HCT116 (cell line): Measurements from ENCODE around the gene DOCK7. TPM values are rescaled to one million over a fixed set of nuclear protein-coding genes. Genes with fewer than 3 reads are reported as not detected.

Experiments used
- ATAC-seq: fragments of 200-7000 bp; cut with Tn5 transposase; 2 replicates; pipeline ENCODE4 v1.9.1; 2020; ENCODE audit warnings: mild to moderate bottlenecking, moderate library complexity
- BruUV-seq: library from RNA; stranded (reverse); fragments of 400-500 nt; replicated peaks from 2 replicates; lab custom pipeline; 2021; lab: Mats Ljungman, UMichigan
- CTCF ChIA-PET: fragments of 300-600 bp; sonication (Branson Sonifier 250); formaldehyde crosslinking; loops from one replicate; lab custom pipeline; 2021; ENCODE audit warnings: antibody characterized with exemption; lab: Charles Lee
- POLR2A ChIA-PET: fragments of 300-600, 350-600 bp; sonication (Branson Sonifier 250); formaldehyde crosslinking; loops from one replicate; lab custom pipeline; 2021; ENCODE audit warnings: antibody characterized with exemption; lab: Charles Lee
- RAD21 ChIA-PET, 2 experiments: fragments of 300-600 bp; sonication (Branson Sonifier 250); formaldehyde crosslinking; loops; one replicate each; lab custom pipeline; 2023; ENCODE audit warnings: low total read pairs in 2 of 2; ENCODE audit not compliant: uncharacterized antibody in 2 of 2, unreplicated experiment in 2 of 2, low non-redundant PET in 1 of 2; lab: Charles Lee
- DNase-seq: peaks from one replicate; pipeline ENCODE4 v3.0.0-alpha.2; 2010; ENCODE audit warnings: low read depth, low spot score
- H2AFZ ChIP-seq: fragments of 200-600 bp; shearing (Covaris generic), sonication (generic); 2 replicates; pipeline ENCODE4 v1.6.1; 2017; ENCODE audit warnings: low read depth, mixed run types, mixed read lengths, antibody characterized with exemption, low read length; ENCODE audit not compliant: poor library complexity, severe bottlenecking
- H3K27ac ChIP-seq: 2 replicates; pipeline ENCODE4 v1.5.1; 2012; ENCODE audit warnings: low read depth, low read length
- H3K27me3 ChIP-seq: fragments of 200-600 bp; sonication (generic); 2 replicates; pipeline ENCODE4 v1.6.1; 2016; ENCODE audit warnings: mixed run types, low read length, mixed read lengths; ENCODE audit not compliant: insufficient read depth
- H3K36me3 ChIP-seq, 2 experiments: fragments of 200-500 bp in 1 of 2; fragments of 200-600 bp in 1 of 2; sonication (Bioruptor generic) in 1 of 2; sonication (generic) in 1 of 2; 2 replicates each; pipeline versions ENCODE4 v1.5.1 to v1.6.1; 2014 to 2016; ENCODE audit warnings: low read length in 2 of 2, inconsistent platforms in 1 of 2, mixed read lengths in 1 of 2, mixed run types in 1 of 2; ENCODE audit not compliant: insufficient read depth in 2 of 2, control insufficient read depth in 1 of 2
- H3K4me1 ChIP-seq, 2 experiments: fragments of 200-600 bp in 1 of 2; sonication (generic) in 1 of 2; 2 replicates each; pipeline versions ENCODE4 v1.5.1 to v1.6.1; 2012 to 2017; ENCODE audit warnings: low read length in 2 of 2, inconsistent platforms in 1 of 2, mild to moderate bottlenecking in 1 of 2, mixed read lengths in 1 of 2, mixed run types in 1 of 2, moderate library complexity in 1 of 2; ENCODE audit not compliant: insufficient read depth in 2 of 2, control insufficient read depth in 1 of 2
- H3K4me2 ChIP-seq: fragments of 200-600 bp; sonication (generic); 2 replicates; pipeline ENCODE4 v1.6.1; 2017; ENCODE audit warnings: mixed run types, low read length, mixed read lengths
- H3K4me3 ChIP-seq, 2 experiments: fragments of 200-600 bp in 1 of 2; sonication (generic) in 1 of 2; replicated peaks in 1 of 2; 2 replicates each; pipeline ENCODE4 v1.5.1; 2011 to 2016; ENCODE audit warnings: low read length in 2 of 2, control low read depth in 1 of 2, low read depth in 1 of 2, mild to moderate bottlenecking in 1 of 2, mixed read lengths in 1 of 2, mixed run types in 1 of 2
- H3K79me2 ChIP-seq: fragments of 200-600 bp; sonication (generic); 2 replicates; pipeline ENCODE4 v1.6.1; 2017; ENCODE audit warnings: mild to moderate bottlenecking, mixed run types, low read length, moderate library complexity, mixed read lengths; ENCODE audit not compliant: insufficient read depth
- H3K9ac ChIP-seq: fragments of 200-600 bp; sonication (generic); 2 replicates; pipeline ENCODE4 v1.6.1; 2016; ENCODE audit warnings: low read length, mixed read lengths
- H3K9me2 ChIP-seq: fragments of 200-600 bp; sonication (generic), shearing (Covaris generic); 2 replicates; pipeline ENCODE4 v1.6.1; 2017; ENCODE audit warnings: mixed run types, mild to moderate bottlenecking, moderate library complexity; ENCODE audit not compliant: insufficient read depth
- H3K9me3 ChIP-seq, 2 experiments: fragments of 200-500 bp in 1 of 2; fragments of 200-600 bp in 1 of 2; sonication (Bioruptor generic) in 1 of 2; sonication (generic) in 1 of 2; 2 replicates each; pipeline ENCODE4 v1.6.1; 2014 to 2017; ENCODE audit warnings: low read length in 2 of 2, mixed read lengths in 2 of 2, inconsistent platforms in 1 of 2, low read depth in 1 of 2, mild to moderate bottlenecking in 1 of 2, mixed run types in 1 of 2, moderate library complexity in 1 of 2; ENCODE audit not compliant: control insufficient read depth in 1 of 2, insufficient read depth in 1 of 2
- H4K20me1 ChIP-seq: fragments of 200-600 bp; sonication (generic), shearing (Covaris generic); 2 replicates; pipeline ENCODE4 v1.6.1; 2017; ENCODE audit warnings: mixed run types, mild to moderate bottlenecking, moderate library complexity; ENCODE audit not compliant: insufficient read depth
- CBX3 ChIP-seq: IDR thresholded peaks from 2 replicates; pipeline ENCODE4 v1.6.1; 2012; ENCODE audit warnings: low read depth
- CEBPB ChIP-seq: IDR thresholded peaks from 2 replicates; pipeline ENCODE4 v1.6.1; 2012; ENCODE audit warnings: low read depth
- ELF1 ChIP-seq: IDR thresholded peaks from 2 replicates; pipeline ENCODE4 v1.6.1; 2012; ENCODE audit warnings: low read depth, borderline replicate concordance
- SP1 ChIP-seq: IDR thresholded peaks from 2 replicates; pipeline ENCODE4 v1.6.1; 2012; ENCODE audit warnings: low read depth
- SRF ChIP-seq: IDR thresholded peaks from 2 replicates; pipeline ENCODE4 v1.6.1; 2012; ENCODE audit warnings: low read depth
- intact Hi-C: fragments of 100-400 bp; cut with micrococcal nuclease; formaldehyde crosslinking; loops from 2 replicates; pipeline ENCODE4 v1.10.0; 2022
- total RNA-seq: library from RNA; stranded (reverse); gene quantifications from one replicate; pipeline ENCODE4 v1.2.1, GENCODE V29; 2021; ENCODE audit not compliant: unreplicated experiment
- TF ChIP-seq, protein P1 (sequence below): IDR thresholded peaks from 2 replicates; pipeline ENCODE4 v1.6.1; 2012; ENCODE audit warnings: low read depth
- TF ChIP-seq, protein P2 (sequence below), 3 experiments: fragments of 200-600 bp in 1 of 3; sonication (generic) in 1 of 3; IDR thresholded peaks in 2 of 3; conservative IDR thresholded peaks in 1 of 3; 2 replicates each; pipeline ENCODE4 v1.5.1; 2012 to 2017; ENCODE audit warnings: low read depth in 2 of 3, low read length in 2 of 3, antibody characterized with exemption in 1 of 3, borderline replicate concordance in 1 of 3, control low read depth in 1 of 3, mild to moderate bottlenecking in 1 of 3, mixed read lengths in 1 of 3, mixed run types in 1 of 3, moderate library complexity in 1 of 3; ENCODE audit not compliant: insufficient read depth in 1 of 3

The DOCK7 gene
- total RNA-seq, 1 experiment from 2014 or later: 49.0 TPM

DNA sequence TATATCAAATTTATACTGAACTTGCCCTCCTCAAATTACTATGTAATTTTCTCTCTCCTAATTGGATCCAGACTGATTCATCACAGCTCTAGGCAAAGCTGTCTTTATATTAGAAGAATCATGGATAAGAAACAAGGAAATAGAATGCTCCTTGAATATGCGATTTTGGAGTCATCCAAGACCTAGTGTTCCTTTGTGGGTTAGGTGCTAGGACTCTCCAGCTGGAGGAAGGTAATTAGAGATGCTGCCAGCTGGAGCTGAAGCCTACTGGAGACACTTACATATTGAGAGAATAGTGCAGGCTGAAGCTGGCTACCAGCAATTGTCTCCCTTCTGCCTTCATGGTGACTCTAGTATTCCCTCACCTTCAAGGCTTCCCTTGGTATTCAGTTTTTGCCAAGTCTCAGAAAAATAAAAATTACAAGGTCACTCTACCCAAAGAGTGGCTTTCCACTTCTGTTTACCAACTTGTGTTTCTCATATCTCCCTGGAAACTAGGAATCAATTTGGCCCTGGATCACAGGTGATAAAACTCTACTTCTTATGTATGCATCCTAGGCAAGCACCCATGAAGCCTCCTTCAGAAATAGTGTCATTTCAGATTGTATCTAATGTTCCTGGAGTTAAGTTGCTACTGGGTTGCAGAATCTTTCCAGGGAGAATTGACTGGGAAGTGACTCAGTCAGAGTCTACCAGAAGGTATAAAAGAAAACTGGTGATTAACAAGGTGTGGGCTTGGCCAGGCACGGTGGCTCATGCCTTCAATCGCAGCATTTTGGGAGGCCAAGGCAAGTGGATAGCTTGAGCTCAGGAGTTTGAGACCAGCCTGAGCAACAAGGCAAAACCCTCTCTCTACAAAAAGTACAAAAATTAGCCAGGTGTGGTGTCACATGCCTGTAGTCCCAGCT, 24.4 kb upstream of the DOCK7 start:
- Histone ChIP-seq H3K27me3 (no peaks in the 10 kb centered on the region), H3K79me2 (no peaks in the 10 kb centered on the region), H3K4me2 (no peak overlapping the region), H3K9me3 (no peaks in the 10 kb centered on the region), H3K4me3 (no peak overlapping the region), H4K20me1 (no peaks in the 10 kb centered on the region), H2AFZ (no peak overlapping the region), H3K4me1 (no peaks in the 10 kb centered on the region), H3K9ac (no peak overlapping the region), H3K36me3 (no peaks in the 10 kb centered on the region), H3K27ac (no peak overlapping the region), H3K9me2 (no peaks in the 10 kb centered on the region)
- ChIA-PET RAD21 (no interaction called here), CTCF (no interaction called here), POLR2A (no interaction called here)
- no TSS peak for BruUV-seq
- DNase-seq (no peak), ATAC-seq (no peak)
- intact Hi-C loops: no loop called here
- TF ChIP-seq, protein P1, sequence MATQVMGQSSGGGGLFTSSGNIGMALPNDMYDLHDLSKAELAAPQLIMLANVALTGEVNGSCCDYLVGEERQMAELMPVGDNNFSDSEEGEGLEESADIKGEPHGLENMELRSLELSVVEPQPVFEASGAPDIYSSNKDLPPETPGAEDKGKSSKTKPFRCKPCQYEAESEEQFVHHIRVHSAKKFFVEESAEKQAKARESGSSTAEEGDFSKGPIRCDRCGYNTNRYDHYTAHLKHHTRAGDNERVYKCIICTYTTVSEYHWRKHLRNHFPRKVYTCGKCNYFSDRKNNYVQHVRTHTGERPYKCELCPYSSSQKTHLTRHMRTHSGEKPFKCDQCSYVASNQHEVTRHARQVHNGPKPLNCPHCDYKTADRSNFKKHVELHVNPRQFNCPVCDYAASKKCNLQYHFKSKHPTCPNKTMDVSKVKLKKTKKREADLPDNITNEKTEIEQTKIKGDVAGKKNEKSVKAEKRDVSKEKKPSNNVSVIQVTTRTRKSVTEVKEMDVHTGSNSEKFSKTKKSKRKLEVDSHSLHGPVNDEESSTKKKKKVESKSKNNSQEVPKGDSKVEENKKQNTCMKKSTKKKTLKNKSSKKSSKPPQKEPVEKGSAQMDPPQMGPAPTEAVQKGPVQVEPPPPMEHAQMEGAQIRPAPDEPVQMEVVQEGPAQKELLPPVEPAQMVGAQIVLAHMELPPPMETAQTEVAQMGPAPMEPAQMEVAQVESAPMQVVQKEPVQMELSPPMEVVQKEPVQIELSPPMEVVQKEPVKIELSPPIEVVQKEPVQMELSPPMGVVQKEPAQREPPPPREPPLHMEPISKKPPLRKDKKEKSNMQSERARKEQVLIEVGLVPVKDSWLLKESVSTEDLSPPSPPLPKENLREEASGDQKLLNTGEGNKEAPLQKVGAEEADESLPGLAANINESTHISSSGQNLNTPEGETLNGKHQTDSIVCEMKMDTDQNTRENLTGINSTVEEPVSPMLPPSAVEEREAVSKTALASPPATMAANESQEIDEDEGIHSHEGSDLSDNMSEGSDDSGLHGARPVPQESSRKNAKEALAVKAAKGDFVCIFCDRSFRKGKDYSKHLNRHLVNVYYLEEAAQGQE: no peak
- TF ChIP-seq SP1 (no peak), SRF (no peak), CBX3 (no peak), ELF1 (no peak), CEBPB (no peak)
- TF ChIP-seq, protein P2, sequence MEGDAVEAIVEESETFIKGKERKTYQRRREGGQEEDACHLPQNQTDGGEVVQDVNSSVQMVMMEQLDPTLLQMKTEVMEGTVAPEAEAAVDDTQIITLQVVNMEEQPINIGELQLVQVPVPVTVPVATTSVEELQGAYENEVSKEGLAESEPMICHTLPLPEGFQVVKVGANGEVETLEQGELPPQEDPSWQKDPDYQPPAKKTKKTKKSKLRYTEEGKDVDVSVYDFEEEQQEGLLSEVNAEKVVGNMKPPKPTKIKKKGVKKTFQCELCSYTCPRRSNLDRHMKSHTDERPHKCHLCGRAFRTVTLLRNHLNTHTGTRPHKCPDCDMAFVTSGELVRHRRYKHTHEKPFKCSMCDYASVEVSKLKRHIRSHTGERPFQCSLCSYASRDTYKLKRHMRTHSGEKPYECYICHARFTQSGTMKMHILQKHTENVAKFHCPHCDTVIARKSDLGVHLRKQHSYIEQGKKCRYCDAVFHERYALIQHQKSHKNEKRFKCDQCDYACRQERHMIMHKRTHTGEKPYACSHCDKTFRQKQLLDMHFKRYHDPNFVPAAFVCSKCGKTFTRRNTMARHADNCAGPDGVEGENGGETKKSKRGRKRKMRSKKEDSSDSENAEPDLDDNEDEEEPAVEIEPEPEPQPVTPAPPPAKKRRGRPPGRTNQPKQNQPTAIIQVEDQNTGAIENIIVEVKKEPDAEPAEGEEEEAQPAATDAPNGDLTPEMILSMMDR (IDR thresholded peaks at IDR 0.05 in 2 of 3, conservative IDR thresholded peaks at IDR 0.05 in 1 of 3; ENCODE audit: borderline replicate concordance in 1 of 3, insufficient read depth in 1 of 3, low read depth in 2 of 3, low read length in 2 of 3): no peak
